ENCODE data around the gene ADCY1. TPM values are rescaled to one million over a fixed set of nuclear protein-coding genes. Genes with fewer than 3 reads are reported as not detected.

ADCY1 gene
- total and polyA plus RNA-seq, 8 donors = 0.33 to 1.8 (median 1.3) TPM

DNA sequence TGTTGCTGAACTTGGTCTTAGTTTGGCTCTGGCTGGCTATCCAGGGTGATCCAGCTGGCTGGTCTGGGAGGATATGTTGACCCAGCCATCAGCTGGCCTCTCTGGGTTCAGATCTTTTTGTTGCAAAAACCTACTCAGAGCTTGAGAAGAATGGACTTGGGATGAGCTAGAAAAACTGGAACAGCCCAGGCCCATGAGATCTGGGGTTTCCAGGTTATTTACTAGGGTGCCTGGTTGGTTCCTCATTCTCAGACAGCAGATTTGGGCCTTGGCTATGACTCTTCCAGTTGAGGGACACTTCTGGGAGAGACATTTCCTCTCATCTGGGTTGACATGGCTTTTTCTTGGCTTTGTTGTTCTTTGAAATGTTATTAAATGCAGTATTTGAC lies 116.6 kb downstream of the ADCY1 start:
- no peak for TF ChIP-seq POLR2AphosphoS5 (IDR thresholded peaks at IDR 0.05)
- no peak for TF ChIP-seq POLR2A (IDR thresholded peaks at IDR 0.05)
- no peak for TF ChIP-seq CTCF (IDR thresholded peaks at IDR 0.05)
- TF ChIP-seq EP300 (IDR thresholded peaks at IDR 0.05) = no peak
- H3K4me3 ChIP-seq = no peak overlapping the region
- H3K9me3 ChIP-seq = no peaks in the 10 kb centered on the region
- no peaks in the 10 kb centered on the region for H3K36me3 ChIP-seq
- peaks cover 8 to 21% (median 13%) of the 10 kb centered on the region in 4 donors for H3K4me1 ChIP-seq
- peak overlapping the region in 3 of 5 donors; percentile 13 to 26 (median 25) for H3K27ac ChIP-seq
- H3K27me3 ChIP-seq = no peaks in the 10 kb centered on the region
- intact Hi-C loops (cut with DNase I; ENCODE audit: low total_unique reads) = no loop called here
- peak in 1 of 2 donors; percentile 10 for DNase-seq

DNA sequence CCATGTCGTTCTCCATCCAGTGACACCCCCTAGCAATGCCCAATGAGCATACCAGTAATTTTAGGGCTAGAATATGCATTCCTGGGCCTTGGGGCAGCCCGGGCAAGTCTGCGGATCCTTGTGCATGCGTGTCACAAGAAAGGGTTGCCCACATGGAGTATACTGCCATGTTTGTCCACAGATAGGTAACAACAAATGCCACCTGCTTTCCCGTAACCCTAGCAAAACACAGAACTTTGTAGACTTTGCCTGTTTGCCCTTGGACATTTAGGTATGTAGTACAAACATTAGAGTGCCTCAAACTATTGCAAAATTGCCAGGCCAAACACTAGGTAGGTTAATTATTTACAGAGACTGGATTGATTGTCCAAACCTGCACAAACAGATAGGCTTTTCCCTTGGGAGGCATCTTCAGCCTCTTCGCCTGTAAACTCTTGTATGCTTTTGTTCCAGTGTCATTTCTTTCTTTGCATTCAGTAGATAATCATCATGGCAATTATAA lies 117.0 kb downstream of the ADCY1 start:
- Histone ChIP-seq H3K27me3 (no peaks in the 10 kb centered on the region), H3K9me3 (no peaks in the 10 kb centered on the region), H3K36me3 (no peaks in the 10 kb centered on the region), H3K4me3 (no peak overlapping the region), H3K4me1 (peaks cover 8 to 21% (median 13%) of the 10 kb centered on the region in 4 donors), H3K27ac (peak overlapping the region in 2 of 5 donors; percentile 13 to 26)
- 36 to 69% (median 58%) methylated on average over 6 of the region's 6 CpGs for WGBS, 5 donors
- intact Hi-C loops (cut with DNase I; ENCODE audit: low total_unique reads) = no loop called here
- no peak for TF ChIP-seq POLR2A (IDR thresholded peaks at IDR 0.05)
- TF ChIP-seq EP300 (IDR thresholded peaks at IDR 0.05) = no peak
- TF ChIP-seq POLR2AphosphoS5 (IDR thresholded peaks at IDR 0.05) = no peak
- TF ChIP-seq CTCF (IDR thresholded peaks at IDR 0.05) = no peak
- DNase-seq = peak; percentile 15 to 26

- DNase-seq = peak in 1 of 2 donors; percentile 3
- Histone ChIP-seq H3K36me3 (no peaks in the 10 kb centered on the region), H3K4me1 (peaks cover 8 to 21% (median 13%) of the 10 kb centered on the region in 4 donors), H3K27ac (no peak overlapping the region), H3K27me3 (no peaks in the 10 kb centered on the region), H3K4me3 (no peak overlapping the region), H3K9me3 (no peaks in the 10 kb centered on the region)
- 90 to 94% (median 91%) methylated on average over 3 of the region's 3 CpGs for WGBS, 5 donors
- intact Hi-C loops (cut with DNase I; ENCODE audit: low total_unique reads) = no loop called here
- TF ChIP-seq CTCF (IDR thresholded peaks at IDR 0.05) (no peak), POLR2A (IDR thresholded peaks at IDR 0.05) (no peak), EP300 (IDR thresholded peaks at IDR 0.05) (no peak), POLR2AphosphoS5 (IDR thresholded peaks at IDR 0.05) (no peak)
Measured at GRCh38 chr7:45692031-45692430, 117.9 kb downstream of the ADCY1 start.

DNA sequence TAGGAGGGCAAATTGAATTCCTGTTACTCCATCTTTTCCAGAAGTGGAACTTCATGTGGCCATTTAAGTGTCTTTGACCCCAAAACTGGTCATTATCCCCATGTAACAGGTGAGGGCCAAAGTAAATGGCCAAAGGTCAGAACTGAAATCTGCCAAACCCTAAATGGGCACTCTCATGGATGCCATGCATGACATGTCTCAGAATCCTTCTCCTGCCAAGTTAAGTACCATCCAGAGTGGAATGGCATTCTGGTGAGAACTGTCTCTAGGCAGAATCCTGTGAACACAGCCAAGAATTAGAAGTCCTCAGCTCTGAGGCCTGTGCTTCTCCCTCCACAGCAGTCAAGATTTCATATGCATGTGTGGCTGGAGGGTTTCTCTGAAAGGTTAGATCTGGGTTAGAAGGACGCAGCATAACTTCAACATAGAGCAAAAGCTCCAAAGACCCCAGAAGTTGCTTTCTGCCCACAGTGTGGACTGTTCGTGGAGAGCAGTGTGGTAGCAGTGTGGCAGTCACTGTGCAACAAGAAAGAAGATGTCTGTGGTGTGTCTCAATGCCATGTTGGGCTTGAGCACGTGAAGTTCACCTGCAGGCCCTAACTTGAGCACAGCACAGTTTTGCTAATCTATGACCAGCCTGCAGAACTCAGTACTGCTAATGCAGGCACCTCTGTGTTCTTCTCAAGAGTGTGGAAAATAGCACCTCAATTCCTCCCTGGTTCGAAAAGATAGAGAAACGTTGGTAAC lies 121.3 kb downstream of the ADCY1 start:
- 80 to 87% (median 85%) methylated on average over 5 of the region's 5 CpGs for WGBS, 5 donors
- TF ChIP-seq POLR2A (IDR thresholded peaks at IDR 0.05) = no peak
- TF ChIP-seq POLR2AphosphoS5 (IDR thresholded peaks at IDR 0.05) = no peak
- no peak for TF ChIP-seq EP300 (IDR thresholded peaks at IDR 0.05)
- no peak for TF ChIP-seq CTCF (IDR thresholded peaks at IDR 0.05)
- Histone ChIP-seq H3K36me3 (no peaks in the 10 kb centered on the region), H3K9me3 (no peaks in the 10 kb centered on the region), H3K27me3 (no peaks in the 10 kb centered on the region), H3K4me3 (no peak overlapping the region), H3K27ac (no peak overlapping the region), H3K4me1 (peaks cover 1 to 7% (median 5%) of the 10 kb centered on the region in 4 donors)
- intact Hi-C loops (cut with DNase I; ENCODE audit: low total_unique reads) = no loop called here
- peak in 1 of 2 donors; percentile 4 for DNase-seq

All from stomach (tissue), 9 donors.